OCI-LY7 (cell line): ENCODE measurements around the gene HS1BP3.

Experiments used
- CTCF ChIP-seq: fragments of 200-600 bp; sonication (generic); conservative IDR thresholded peaks from 2 replicates; pipeline ENCODE4 v1.5.1; 2014; ENCODE audit warnings: mild to moderate bottlenecking, antibody characterized with exemption, low read length, moderate library complexity, mixed read lengths
- EZH2phosphoT487 ChIP-seq: fragments of 200-600 bp; sonication (generic); IDR thresholded peaks from 2 replicates; pipeline ENCODE4 v1.6.1; 2018; ENCODE audit warnings: low read depth, borderline replicate concordance, mild to moderate bottlenecking, mixed run types, antibody characterized with exemption, low read length, moderate library complexity, mixed read lengths

GRCh38 chr2:20609349-20609994 is 41.4 kb downstream of the HS1BP3 start:
- TF ChIP-seq CTCF (no peak), EZH2phosphoT487 (no peak)
